Thymus (tissue), 11 donors: ENCODE measurements around the gene CHST10. TPM values are rescaled to one million over a fixed set of nuclear protein-coding genes. Genes with fewer than 3 reads are reported as not detected.

ENCODE experiments used
- DNase-seq, 9 donors: peaks; one replicate each; pipeline ENCODE4 v3.0.0-alpha.2; 2013; ENCODE audit warnings: low spot score in 9 of 9, low read depth in 6 of 9, missing footprints in 1 of 9
- H3K27ac ChIP-seq, 2 donors: one replicate each; pipeline ENCODE4 v1.5.1; 2013; ENCODE audit warnings: control low read depth in 1 of 2, low read depth in 1 of 2, low read length in 1 of 2, mild to moderate bottlenecking in 1 of 2, moderate library complexity in 1 of 2
- H3K27me3 ChIP-seq, 2 donors: one replicate each; pipeline ENCODE4 v1.5.1; 2013; ENCODE audit warnings: low read length in 1 of 2; ENCODE audit not compliant: control insufficient read depth in 2 of 2, insufficient read depth in 1 of 2
- H3K36me3 ChIP-seq, 2 donors: one replicate each; pipeline ENCODE4 v1.5.1; 2013; ENCODE audit warnings: low read length in 1 of 2, mild to moderate bottlenecking in 1 of 2, moderate library complexity in 1 of 2; ENCODE audit not compliant: control insufficient read depth in 2 of 2, insufficient read depth in 2 of 2
- H3K4me1 ChIP-seq, 2 donors: one replicate each; pipeline ENCODE4 v1.5.1; 2013; ENCODE audit warnings: low read length in 2 of 2; ENCODE audit not compliant: control insufficient read depth in 2 of 2, insufficient read depth in 2 of 2
- H3K4me3 ChIP-seq, 2 donors: one replicate each; pipeline ENCODE4 v1.5.1; 2013; ENCODE audit warnings: low read length in 2 of 2, control low read depth in 1 of 2, mild to moderate bottlenecking in 1 of 2
- H3K9me3 ChIP-seq, 2 donors: one replicate each; pipeline ENCODE4 v1.5.1; 2013; ENCODE audit warnings: low read length in 1 of 2, mild to moderate bottlenecking in 1 of 2; ENCODE audit not compliant: control insufficient read depth in 2 of 2, insufficient read depth in 1 of 2
- WGBS: extraction: QIAGEN DNeasy Blood & Tissue Kit; methylation state at CpG from one replicate; pipeline ENCODE4 v1.1.7; 2013; 5-methylcytosine and 5-hydroxymethylcytosine counted together
- polyA plus RNA-seq: library from polyadenylated mRNA; stranded (reverse); fragments of 200-250 nt; gene quantifications from one replicate; pipeline ENCODE4 v1.2.3, GENCODE V29; 2013
- total RNA-seq: library from RNA; stranded (reverse); fragments of 120-200 nt; gene quantifications from one replicate; pipeline ENCODE4 v1.2.4, GENCODE V29; 2013
- donor health status: healthy.

CHST10 gene
- total and polyA plus RNA-seq, 2 donors, result 4.0 to 7.1 TPM

- peaks cover 10 to 25% of the 10 kb centered on the region in 2 donors for H3K36me3 ChIP-seq
- no peaks in the 10 kb centered on the region for H3K27me3 ChIP-seq
- H3K27ac ChIP-seq, result no peak overlapping the region
- peaks cover 0 to 2% of the 10 kb centered on the region in 2 donors for H3K4me1 ChIP-seq
- H3K9me3 ChIP-seq, result no peaks in the 10 kb centered on the region
- 98% methylated on average over 7 of the region's 7 CpGs for WGBS
- no peak overlapping the region for H3K4me3 ChIP-seq
- no peak for DNase-seq
Observed at GRCh38 chr2:100401268-100401667, 16.2 kb downstream of the CHST10 start.

DNA sequence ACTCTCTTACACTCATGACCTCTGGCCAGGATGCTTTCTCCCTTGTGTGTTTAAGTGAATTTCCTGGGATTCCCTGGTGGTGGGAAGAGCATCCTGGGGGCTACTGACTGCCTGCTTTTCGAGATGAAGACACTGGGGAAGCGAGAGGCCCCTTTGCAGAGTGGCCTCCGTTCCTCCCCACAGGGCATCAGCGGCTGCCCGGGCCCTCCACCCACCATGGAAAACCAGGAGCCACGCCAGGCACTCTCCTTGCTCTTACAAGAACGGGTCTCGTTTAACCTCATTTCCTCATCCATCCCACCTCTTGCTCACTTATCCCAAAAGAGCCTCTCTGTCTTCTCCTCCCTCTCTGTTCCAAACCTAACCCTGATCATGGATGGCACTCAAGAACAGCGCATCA lies 17.8 kb downstream of the CHST10 start:
- Histone ChIP-seq H3K27me3 (no peaks in the 10 kb centered on the region), H3K9me3 (no peaks in the 10 kb centered on the region), H3K4me3 (no peak overlapping the region), H3K4me1 (peaks cover 0 to 2% of the 10 kb centered on the region in 2 donors), H3K36me3 (peaks cover 0 to 13% of the 10 kb centered on the region in 2 donors), H3K27ac (no peak overlapping the region)
- 98% methylated on average over 9 of the region's 9 CpGs for WGBS
- DNase-seq, result no peak

DNA sequence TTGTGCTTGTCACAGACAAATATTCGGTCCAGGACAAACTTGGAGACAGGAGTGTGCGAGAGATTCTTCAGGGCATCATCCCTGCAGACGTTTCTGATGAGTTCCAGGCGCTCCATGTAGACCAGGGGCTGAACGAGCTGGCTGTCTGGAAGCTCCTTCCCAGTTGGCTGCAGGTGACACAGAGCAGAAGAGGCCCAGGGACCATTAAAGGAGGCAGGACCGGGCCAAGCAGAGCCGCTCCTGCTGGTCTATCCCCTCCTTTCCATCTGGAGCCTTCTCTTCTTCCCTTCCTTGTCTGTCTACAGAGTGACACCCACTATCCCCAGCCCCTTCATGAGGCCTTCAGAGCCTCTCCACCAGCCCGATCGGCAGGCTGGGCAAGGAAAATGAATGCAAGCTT lies 19.5 kb downstream of the CHST10 start:
- Histone ChIP-seq H3K36me3 (peaks cover 8 to 17% of the 10 kb centered on the region in 2 donors), H3K27ac (no peak overlapping the region), H3K27me3 (no peaks in the 10 kb centered on the region), H3K4me3 (no peak overlapping the region), H3K9me3 (no peaks in the 10 kb centered on the region), H3K4me1 (no peaks in the 10 kb centered on the region)
- no peak for DNase-seq
- WGBS, result 98% methylated on average over 9 of the region's 9 CpGs

GRCh38 chr2:100397118-100397860 lies 20.2 kb downstream of the CHST10 start:
- no peak for DNase-seq
- no peaks in the 10 kb centered on the region for H3K4me1 ChIP-seq
- 92% methylated on average over 12 of the region's 12 CpGs for WGBS
- H3K36me3 ChIP-seq, result peaks cover 14 to 21% of the 10 kb centered on the region in 2 donors
- no peak overlapping the region for H3K4me3 ChIP-seq
- no peak overlapping the region for H3K27ac ChIP-seq
- H3K27me3 ChIP-seq, result no peaks in the 10 kb centered on the region
- H3K9me3 ChIP-seq, result no peaks in the 10 kb centered on the region

DNA sequence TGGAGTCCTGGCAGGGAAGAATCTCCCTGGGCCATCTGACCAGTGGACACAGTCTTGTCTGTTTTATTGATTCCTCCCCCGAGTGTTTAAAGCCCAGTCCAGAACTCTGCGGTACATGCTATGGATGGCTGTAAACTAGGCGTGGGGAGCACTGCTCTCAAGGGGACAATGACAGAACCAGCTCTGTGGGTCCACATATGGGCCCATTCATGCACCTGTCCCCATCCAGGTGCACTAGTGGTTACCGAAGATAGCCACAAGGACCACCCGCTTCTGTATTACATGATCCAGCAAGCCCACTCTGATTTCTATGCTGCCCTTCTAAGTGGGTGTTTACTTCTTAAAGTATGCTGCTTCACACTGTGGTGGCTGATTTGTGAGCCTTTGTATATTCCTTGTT lies 21.0 kb downstream of the CHST10 start:
- H3K4me1 ChIP-seq, result no peaks in the 10 kb centered on the region
- DNase-seq, result no peak
- no peaks in the 10 kb centered on the region for H3K9me3 ChIP-seq
- H3K27me3 ChIP-seq, result no peaks in the 10 kb centered on the region
- H3K27ac ChIP-seq, result no peak overlapping the region
- 98% methylated on average over 5 of the region's 5 CpGs for WGBS
- no peak overlapping the region for H3K4me3 ChIP-seq
- peaks cover 19 to 20% of the 10 kb centered on the region in 2 donors for H3K36me3 ChIP-seq

- Histone ChIP-seq H3K36me3 (peaks cover 18 to 20% of the 10 kb centered on the region in 2 donors), H3K4me3 (no peak overlapping the region), H3K27me3 (no peaks in the 10 kb centered on the region), H3K9me3 (no peaks in the 10 kb centered on the region), H3K4me1 (no peaks in the 10 kb centered on the region), H3K27ac (no peak overlapping the region)
- WGBS, result 93% methylated on average over 15 of the region's 15 CpGs
- no peak for DNase-seq
Observed at GRCh38 chr2:100395532-100396350, 21.7 kb downstream of the CHST10 start.

- H3K4me1 ChIP-seq, result no peaks in the 10 kb centered on the region
- DNase-seq, result no peak
- H3K27me3 ChIP-seq, result no peaks in the 10 kb centered on the region
- 96% methylated on average over 12 of the region's 12 CpGs for WGBS
- no peak overlapping the region for H3K27ac ChIP-seq
- peaks cover 18 to 20% of the 10 kb centered on the region in 2 donors for H3K36me3 ChIP-seq
- H3K9me3 ChIP-seq, result no peaks in the 10 kb centered on the region
- no peak overlapping the region for H3K4me3 ChIP-seq
Observed at GRCh38 chr2:100394111-100394641, 23.3 kb downstream of the CHST10 start.

- no peaks in the 10 kb centered on the region for H3K4me1 ChIP-seq
- peaks cover 18 to 20% of the 10 kb centered on the region in 2 donors for H3K36me3 ChIP-seq
- no peaks in the 10 kb centered on the region for H3K9me3 ChIP-seq
- DNase-seq, result no peak
- 98% methylated on average over 15 of the region's 15 CpGs for WGBS
- H3K27me3 ChIP-seq, result no peaks in the 10 kb centered on the region
- no peak overlapping the region for H3K27ac ChIP-seq
- no peak overlapping the region for H3K4me3 ChIP-seq
Observed at GRCh38 chr2:100393362-100393761, 24.1 kb downstream of the CHST10 start.

DNA sequence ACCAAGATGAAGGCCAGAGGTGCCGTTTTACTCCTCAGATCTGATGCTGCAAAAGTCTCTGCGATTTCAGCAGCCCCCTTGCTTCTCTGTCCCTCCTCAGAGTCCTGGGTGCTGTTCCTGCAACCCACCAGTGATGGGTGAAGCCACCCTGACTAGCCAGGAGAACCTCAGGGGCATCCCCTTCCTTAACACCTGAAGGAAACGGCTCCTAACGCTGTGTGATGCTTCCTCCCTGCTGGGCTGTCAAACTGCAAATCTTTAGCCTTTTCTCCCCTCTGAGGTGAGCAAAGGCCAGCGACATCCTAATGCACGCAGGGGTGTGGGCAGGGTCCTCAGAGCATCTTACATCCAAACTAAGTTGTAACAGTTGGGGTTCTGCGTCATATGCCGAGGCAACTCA lies 24.8 kb downstream of the CHST10 start:
- H3K27ac ChIP-seq, result no peak overlapping the region
- H3K4me3 ChIP-seq, result no peak overlapping the region
- H3K36me3 ChIP-seq, result peaks cover 18 to 20% of the 10 kb centered on the region in 2 donors
- H3K9me3 ChIP-seq, result no peaks in the 10 kb centered on the region
- no peaks in the 10 kb centered on the region for H3K4me1 ChIP-seq
- no peak for DNase-seq
- H3K27me3 ChIP-seq, result no peaks in the 10 kb centered on the region
- 98% methylated on average over 8 of the region's 8 CpGs for WGBS
